Prostate gland (tissue), 2 donors: ENCODE results near the gene GPR55. TPM values are rescaled to one million over a fixed set of nuclear protein-coding genes. Genes with fewer than 3 reads are reported as not detected.

Experiments
- DNase-seq: peaks from one replicate; pipeline ENCODE4 v3.0.0-alpha.2; 2019; ENCODE audit warnings: low spot score
- H3K27ac ChIP-seq, 2 donors: fragments of 200-600 bp; sonication (generic); 2 replicates each; pipeline ENCODE4 v1.5.1; 2017 to 2019
- H3K27me3 ChIP-seq: fragments of 200-600 bp; sonication (generic); replicated peaks from 2 replicates; pipeline ENCODE4 v1.5.1; 2019; ENCODE audit not compliant: insufficient read depth
- H3K36me3 ChIP-seq, 2 donors: fragments of 200-600 bp; sonication (generic); 1 replicate in 1 of 2; 2 replicates in 1 of 2; pipeline versions ENCODE4 v1.5.1 to v1.8.1; 2017 to 2019
- H3K4me1 ChIP-seq: fragments of 200-600 bp; sonication (generic); replicated peaks from 2 replicates; pipeline ENCODE4 v1.5.1; 2019
- H3K4me3 ChIP-seq, 2 donors: fragments of 200-600 bp; sonication (generic); 2 replicates each; pipeline ENCODE4 v1.5.1; 2017 to 2019
- H3K9me3 ChIP-seq: fragments of 200-600 bp; sonication (generic); 2 replicates; pipeline ENCODE4 v1.5.1; 2017
- CTCF ChIP-seq, 4 experiments: fragments of 200-600 bp in 2 of 4; fragments of 450-650 bp in 2 of 4; sonication (generic) in 2 of 4; IDR thresholded peaks; 1 replicate in 3 of 4; 2 replicates in 1 of 4; pipeline ENCODE4 v1.5.1; 2016 to 2019; ENCODE audit warnings: antibody characterized with exemption in 4 of 4, mild to moderate bottlenecking in 2 of 4, moderate library complexity in 2 of 4
- POLR2A ChIP-seq: fragments of 450-650 bp; IDR thresholded peaks from one replicate; pipeline ENCODE4 v1.6.1; 2016; ENCODE audit warnings: antibody characterized with exemption, mild to moderate bottlenecking
- POLR2AphosphoS5 ChIP-seq: sonication (generic); formaldehyde crosslinking; IDR thresholded peaks from one replicate; pipeline ENCODE4 v1.6.1; 2017; ENCODE audit warnings: antibody characterized with exemption
- WGBS: methylation state at CpG from one replicate; pipeline ENCODE4 v1.1.5; 2018; 5-methylcytosine and 5-hydroxymethylcytosine counted together
- intact Hi-C: fragments of 100-400 bp; cut with DNase I; formaldehyde crosslinking; loops from one replicate; pipeline ENCODE4 v1.14.2; 2022
- total RNA-seq, 2 donors: library from RNA; depleted of rRNA; stranded (reverse); fragments of >200 nt; gene quantifications; one replicate each; pipeline ENCODE4 v1.1.0, GENCODE V29; 2016

Gene GPR55
- total RNA-seq, 2 donors from 2014 or later, result 0.77 to 3.0 TPM

DNA sequence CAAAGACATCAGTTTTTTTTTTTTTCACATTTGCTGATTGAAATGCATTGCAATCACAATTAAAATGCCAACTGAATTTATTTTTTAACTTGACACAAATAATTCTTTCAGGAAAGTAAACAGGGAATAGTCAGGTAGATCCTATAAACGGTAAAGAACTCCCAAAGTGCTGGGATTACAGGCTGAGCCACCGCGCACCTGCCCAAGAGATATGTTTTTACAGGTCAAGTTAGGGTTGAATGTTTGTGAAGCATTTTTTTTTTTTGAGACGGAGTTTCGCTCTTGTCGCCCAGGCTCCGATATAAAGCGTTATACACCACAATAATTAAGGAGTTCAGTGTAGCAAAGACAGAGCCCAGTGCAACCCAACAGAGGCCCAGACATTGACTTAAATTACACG lies 45.2 kb downstream of the GPR55 start:
- intact Hi-C loops, result no loop called here
- TF ChIP-seq POLR2A (no peak), POLR2AphosphoS5 (no peak), CTCF (IDR thresholded peaks at IDR 0.05) (no peak)
- no peak overlapping the region for H3K4me3 ChIP-seq
- H3K36me3 ChIP-seq, result peaks cover 3 to 5% of the 10 kb centered on the region in 2 donors
- DNase-seq, result no peak
- no peaks in the 10 kb centered on the region for H3K27me3 ChIP-seq
- H3K4me1 ChIP-seq, result no peaks in the 10 kb centered on the region
- H3K9me3 ChIP-seq, result no peaks in the 10 kb centered on the region
- H3K27ac ChIP-seq, result no peak overlapping the region
- 81% methylated on average over 9 of the region's 9 CpGs for WGBS

DNA sequence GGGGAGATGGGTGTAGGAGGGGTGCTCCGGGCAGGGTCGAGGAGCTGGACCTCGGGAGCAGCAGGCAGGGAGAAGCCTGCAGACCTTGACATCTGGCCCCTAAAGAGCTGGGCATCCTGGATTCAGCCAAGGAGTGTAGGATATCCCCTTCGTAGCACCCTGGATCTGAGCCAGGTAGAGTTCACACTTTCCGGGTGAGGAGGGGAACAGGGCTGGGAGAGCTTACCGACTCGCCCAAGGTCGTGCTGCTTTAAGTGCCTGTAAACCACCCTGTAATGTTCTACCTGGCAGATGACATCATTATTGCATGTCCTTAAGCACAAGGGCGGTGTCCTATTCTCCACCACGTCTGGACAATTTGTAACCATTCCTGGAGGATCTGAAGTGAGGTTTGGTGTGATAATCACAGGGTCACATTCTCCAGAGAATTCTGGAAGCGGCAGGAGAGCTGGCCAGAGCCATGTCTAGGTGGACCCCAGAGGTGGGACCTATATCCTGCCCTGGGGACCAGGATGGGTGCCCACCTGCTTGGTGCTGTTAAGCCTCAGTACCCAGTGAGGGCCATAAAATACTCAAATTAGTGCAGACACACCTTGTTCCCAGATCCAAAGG lies 45.7 kb downstream of the GPR55 start:
- no peaks in the 10 kb centered on the region for H3K4me1 ChIP-seq
- H3K27ac ChIP-seq, result no peak overlapping the region
- no peaks in the 10 kb centered on the region for H3K9me3 ChIP-seq
- no peak for DNase-seq
- H3K36me3 ChIP-seq, result peaks cover 3 to 5% of the 10 kb centered on the region in 2 donors
- 58% methylated on average over 11 of the region's 11 CpGs for WGBS
- intact Hi-C loops, result no loop called here
- H3K27me3 ChIP-seq, result no peaks in the 10 kb centered on the region
- H3K4me3 ChIP-seq, result no peak overlapping the region
- no peak for TF ChIP-seq POLR2AphosphoS5
- TF ChIP-seq POLR2A, result no peak

GRCh38 chr2:230878599-230879188 lies 46.3 kb downstream of the GPR55 start:
- peaks cover 3 to 5% of the 10 kb centered on the region in 2 donors for H3K36me3 ChIP-seq
- no peak for DNase-seq
- H3K27me3 ChIP-seq, result no peaks in the 10 kb centered on the region
- intact Hi-C loops, result no loop called here
- TF ChIP-seq POLR2A (no peak), POLR2AphosphoS5 (no peak), CTCF (IDR thresholded peaks at IDR 0.05) (no peak)
- H3K4me3 ChIP-seq, result no peak overlapping the region
- H3K27ac ChIP-seq, result no peak overlapping the region
- H3K4me1 ChIP-seq, result no peaks in the 10 kb centered on the region
- no peaks in the 10 kb centered on the region for H3K9me3 ChIP-seq
- WGBS, result 68% methylated on average over 10 of the region's 10 CpGs

- no peaks in the 10 kb centered on the region for H3K27me3 ChIP-seq
- intact Hi-C loops, result no loop called here
- H3K27ac ChIP-seq, result no peak overlapping the region
- H3K4me1 ChIP-seq, result no peaks in the 10 kb centered on the region
- TF ChIP-seq POLR2AphosphoS5 (no peak), POLR2A (no peak)
- no peaks in the 10 kb centered on the region for H3K9me3 ChIP-seq
- peaks cover 3 to 5% of the 10 kb centered on the region in 2 donors for H3K36me3 ChIP-seq
- H3K4me3 ChIP-seq, result no peak overlapping the region
- no peak for DNase-seq
- WGBS, result 75% methylated on average over 20 of the region's 20 CpGs
Observed at GRCh38 chr2:230877759-230878598, 47.1 kb downstream of the GPR55 start.

DNA sequence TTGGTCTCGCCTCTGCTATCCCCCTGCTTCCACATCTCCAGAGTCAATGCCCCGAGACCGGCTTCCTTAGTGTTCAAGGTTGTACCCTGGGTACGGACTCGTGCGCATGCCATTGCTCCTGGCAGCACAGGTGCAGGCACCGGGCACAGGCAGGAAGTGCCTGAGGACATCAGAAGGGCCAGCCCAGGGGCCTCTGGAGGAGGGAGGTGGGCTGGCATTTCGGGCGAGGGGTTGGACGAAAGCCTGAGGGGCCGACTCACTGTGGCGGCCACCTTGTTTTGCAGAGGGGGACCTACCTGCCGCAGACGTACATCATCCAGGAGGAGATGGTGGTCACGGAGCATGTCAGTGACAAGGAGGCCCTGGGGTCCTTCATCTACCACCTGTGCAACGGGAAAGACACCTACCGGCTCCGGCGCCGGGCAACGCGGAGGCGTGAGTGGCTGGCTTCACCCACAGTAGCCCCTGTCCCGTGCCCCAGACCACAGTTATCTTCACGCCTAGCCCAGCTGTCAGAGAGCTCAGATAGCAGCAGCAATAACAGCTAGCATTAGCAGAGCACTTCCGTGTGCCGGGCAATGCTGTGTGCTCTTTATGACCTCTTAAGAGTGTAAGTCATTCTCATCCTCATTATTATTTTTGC lies 47.8 kb downstream of the GPR55 start:
- Histone ChIP-seq H3K4me1 (no peaks in the 10 kb centered on the region), H3K27me3 (no peaks in the 10 kb centered on the region), H3K27ac (no peak overlapping the region), H3K9me3 (no peaks in the 10 kb centered on the region), H3K36me3 (peaks cover 3 to 5% of the 10 kb centered on the region in 2 donors), H3K4me3 (no peak overlapping the region)
- intact Hi-C loops, result no loop called here
- WGBS, result 96% methylated on average over 19 of the region's 27 CpGs
- no peak for DNase-seq
- TF ChIP-seq POLR2AphosphoS5, result no peak
- TF ChIP-seq POLR2A, result no peak
- TF ChIP-seq CTCF (IDR thresholded peaks at IDR 0.05), result no peak
